GM19438 (cell line): Measurements from ENCODE around the gene VPS37B.
"Not testable (repeated sequence)": the region's sequence is repeated elsewhere in the genome, so short reads cannot be mapped to it uniquely, and the experiment has no call there.

Experiments
- ATAC-seq: cut with Tn5 transposase; IDR thresholded peaks from one replicate; pipeline ENCODE4 v1.9.1; 2021; ENCODE audit warnings: low read depth; ENCODE audit not compliant: unreplicated experiment

VPS37B gene

GRCh38 chr12:122884860-122885259 is 11.1 kb downstream of the VPS37B start:
- ATAC-seq, result no peak

- ATAC-seq, result no peak
Observed at GRCh38 chr12:122884091-122884826, 11.7 kb downstream of the VPS37B start.

- ATAC-seq, result no peak
Observed at GRCh38 chr12:122882908-122883558, 12.9 kb downstream of the VPS37B start.

GRCh38 chr12:122880668-122881067 is 15.3 kb downstream of the VPS37B start:
- no peak for ATAC-seq

GRCh38 chr12:122880155-122880667 is 15.7 kb downstream of the VPS37B start:
- ATAC-seq, result no peak

- ATAC-seq, result no peak
Observed at GRCh38 chr12:122878780-122879612, 16.9 kb downstream of the VPS37B start.

- ATAC-seq, result no peak
Observed at GRCh38 chr12:122876731-122877130, 19.2 kb downstream of the VPS37B start.

- not testable (repeated sequence) for ATAC-seq
Observed at GRCh38 chr12:122876281-122876680, 19.6 kb downstream of the VPS37B start.

- ATAC-seq, result peak; percentile 45
Observed at GRCh38 chr12:122875590-122876220, 20.2 kb downstream of the VPS37B start.

GRCh38 chr12:122874081-122874480 is 21.8 kb downstream of the VPS37B start:
- ATAC-seq, result no peak

- no peak for ATAC-seq
Observed at GRCh38 chr12:122873540-122873939, 22.4 kb downstream of the VPS37B start.

- no peak for ATAC-seq
Observed at GRCh38 chr12:122872815-122873361, 23.0 kb downstream of the VPS37B start.

- ATAC-seq, result no peak
Observed at GRCh38 chr12:122871851-122872780, 23.8 kb downstream of the VPS37B start.

GRCh38 chr12:122870867-122871664 is 24.9 kb downstream of the VPS37B start:
- ATAC-seq, result no peak

- no peak for ATAC-seq
Observed at GRCh38 chr12:122870163-122870842, 25.6 kb downstream of the VPS37B start.

- no peak for ATAC-seq
Observed at GRCh38 chr12:122869207-122869973, 26.5 kb downstream of the VPS37B start.
